H9 (cell line): ENCODE results near the gene ASB8. TPM values are rescaled to one million over a fixed set of nuclear protein-coding genes. Genes with fewer than 3 reads are reported as not detected.

Experiments used
- DNase-seq: peaks from one replicate; pipeline ENCODE4 v3.0.0-alpha.2; 2017
- H2AFZ ChIP-seq: one replicate; pipeline ENCODE4 v1.6.1; 2013; ENCODE audit warnings: mild to moderate bottlenecking, low read length, control low read depth, moderate library complexity
- H2AK5ac ChIP-seq: 2 replicates; pipeline ENCODE4 v1.6.1; 2013; ENCODE audit warnings: low read length, control low read depth, mixed read lengths; ENCODE audit not compliant: insufficient read length
- H2BK120ac ChIP-seq: one replicate; pipeline ENCODE4 v1.6.1; 2013; ENCODE audit warnings: low read depth, mild to moderate bottlenecking, low read length, control low read depth, inconsistent platforms; ENCODE audit not compliant: poor library complexity, severe bottlenecking
- H2BK12ac ChIP-seq: 2 replicates; pipeline ENCODE4 v1.6.1; 2013; ENCODE audit warnings: low read length, control low read depth, mixed read lengths, low read depth; ENCODE audit not compliant: insufficient read length
- H2BK15ac ChIP-seq: 2 replicates; pipeline ENCODE4 v1.6.1; 2013; ENCODE audit warnings: low read depth, low read length, control low read depth
- H2BK20ac ChIP-seq: one replicate; pipeline ENCODE4 v1.6.1; 2013; ENCODE audit warnings: low read depth, mild to moderate bottlenecking, low read length, control low read depth, inconsistent platforms; ENCODE audit not compliant: poor library complexity, severe bottlenecking
- H2BK5ac ChIP-seq: 2 replicates; pipeline ENCODE4 v1.6.1; 2013; ENCODE audit warnings: low read length, control low read depth, mixed read lengths; ENCODE audit not compliant: insufficient read length
- H3K14ac ChIP-seq: 2 replicates; pipeline ENCODE4 v1.6.1; 2013; ENCODE audit warnings: low read length, control low read depth; ENCODE audit not compliant: insufficient read depth
- H3K18ac ChIP-seq: 2 replicates; pipeline ENCODE4 v1.6.1; 2013; ENCODE audit warnings: low read depth, mild to moderate bottlenecking, mixed read lengths, low read length, control low read depth; ENCODE audit not compliant: insufficient read length
- H3K23ac ChIP-seq: 2 replicates; pipeline ENCODE4 v1.6.1; 2013; ENCODE audit warnings: low read length, control low read depth, mixed read lengths, low read depth; ENCODE audit not compliant: insufficient read length
- H3K23me2 ChIP-seq: 2 replicates; pipeline ENCODE4 v1.6.1; 2013; ENCODE audit warnings: low read depth, mild to moderate bottlenecking, mixed read lengths, low read length, control low read depth; ENCODE audit not compliant: insufficient read length, poor library complexity, severe bottlenecking
- H3K27ac ChIP-seq: 2 replicates; pipeline ENCODE4 v1.5.1; 2013; ENCODE audit warnings: low read length, control low read depth, mixed read lengths, low read depth; ENCODE audit not compliant: insufficient read length
- H3K27me3 ChIP-seq: 2 replicates; pipeline ENCODE4 v1.6.1; 2013; ENCODE audit warnings: low read length, control low read depth, inconsistent platforms; ENCODE audit not compliant: insufficient read depth
- H3K4ac ChIP-seq: 2 replicates; pipeline ENCODE4 v1.6.1; 2013; ENCODE audit warnings: low read depth, mild to moderate bottlenecking, control low read depth, inconsistent platforms, low read length, moderate library complexity
- H3K4me1 ChIP-seq: 2 replicates; pipeline ENCODE4 v1.6.1; 2013; ENCODE audit warnings: low read length, control low read depth, inconsistent platforms; ENCODE audit not compliant: insufficient read depth
- H3K4me2 ChIP-seq: 2 replicates; pipeline ENCODE4 v1.6.1; 2013; ENCODE audit warnings: low read length, control low read depth, mixed read lengths; ENCODE audit not compliant: insufficient read length, insufficient read depth
- H3K56ac ChIP-seq: 2 replicates; pipeline ENCODE4 v1.6.1; 2013; ENCODE audit warnings: low read depth, mild to moderate bottlenecking, mixed read lengths, low read length, control low read depth; ENCODE audit not compliant: insufficient read length
- H3K79me1 ChIP-seq: 2 replicates; pipeline ENCODE4 v1.6.1; 2013; ENCODE audit warnings: low read depth, mild to moderate bottlenecking, moderate library complexity, low read length, control low read depth, inconsistent platforms; ENCODE audit not compliant: insufficient read depth, poor library complexity, severe bottlenecking
- H3K79me2 ChIP-seq: 2 replicates; pipeline ENCODE4 v1.6.1; 2013; ENCODE audit warnings: low read length, control low read depth, inconsistent platforms; ENCODE audit not compliant: insufficient read depth
- H3K9ac ChIP-seq: 2 replicates; pipeline ENCODE4 v1.6.1; 2013; ENCODE audit warnings: low read length, control low read depth, mixed read lengths; ENCODE audit not compliant: insufficient read length; ENCODE audit errors: extremely low read depth
- H3K9me3 ChIP-seq: one replicate; pipeline ENCODE4 v1.6.1; 2013; ENCODE audit warnings: low read depth, low read length, inconsistent platforms; ENCODE audit not compliant: control insufficient read depth
- H3T11ph ChIP-seq: one replicate; pipeline ENCODE4 v1.6.1; 2013; ENCODE audit warnings: mild to moderate bottlenecking, low read length, control low read depth, inconsistent platforms
- H4K20me1 ChIP-seq: one replicate; pipeline ENCODE4 v1.6.1; 2013; ENCODE audit not compliant: control insufficient read depth, insufficient read length, insufficient read depth
- H4K5ac ChIP-seq: 2 replicates; pipeline ENCODE4 v1.6.1; 2013; ENCODE audit warnings: low read depth, mild to moderate bottlenecking, mixed read lengths, low read length, control low read depth; ENCODE audit not compliant: insufficient read length
- H4K8ac ChIP-seq: replicated peaks from 2 replicates; pipeline ENCODE4 v1.6.1; 2013; ENCODE audit warnings: low read length, control low read depth, mixed read lengths, low read depth; ENCODE audit not compliant: insufficient read length
- H4K91ac ChIP-seq: 2 replicates; pipeline ENCODE4 v1.6.1; 2013; ENCODE audit warnings: low read depth, mild to moderate bottlenecking, moderate library complexity, mixed read lengths, low read length, control low read depth; ENCODE audit not compliant: insufficient read length
- H3K27ac Mint-ChIP-seq, 3 experiments: 2 replicates in 2 of 3; 3 replicates in 1 of 3; pipeline ENCODE4 v1.8.0; 2020 to 2021; ENCODE audit warnings: mixed read lengths in 3 of 3, mild to moderate bottlenecking in 1 of 3, moderate library complexity in 1 of 3
- H3K27me3 Mint-ChIP-seq: 2 replicates; pipeline ENCODE4 v1.8.0; 2021; ENCODE audit warnings: low read depth, mild to moderate bottlenecking, moderate library complexity, mixed read lengths
- H3K36me3 Mint-ChIP-seq, 3 experiments: 2 replicates in 2 of 3; 3 replicates in 1 of 3; pipeline ENCODE4 v1.8.0; 2020 to 2021; ENCODE audit warnings: low read depth in 3 of 3, mixed read lengths in 3 of 3; ENCODE audit not compliant: insufficient read depth in 1 of 3
- H3K4me1 Mint-ChIP-seq, 2 experiments: 2 replicates each; pipeline ENCODE4 v1.8.0; 2020; ENCODE audit warnings: mixed read lengths in 2 of 2
- H3K4me3 Mint-ChIP-seq, 2 experiments: 2 replicates in 1 of 2; 3 replicates in 1 of 2; pipeline ENCODE4 v1.8.0; 2020 to 2021; ENCODE audit warnings: mild to moderate bottlenecking in 2 of 2, mixed read lengths in 2 of 2, moderate library complexity in 1 of 2
- H3K9me3 Mint-ChIP-seq, 2 experiments: 2 replicates in 1 of 2; 3 replicates in 1 of 2; pipeline ENCODE4 v1.8.0; 2020; ENCODE audit warnings: mild to moderate bottlenecking in 2 of 2, mixed read lengths in 2 of 2, moderate library complexity in 1 of 2
- CTCF ChIP-seq: fragments of 200-600 bp; sonication (generic); conservative IDR thresholded peaks from 3 replicates; pipeline ENCODE4 v1.8.0; 2021; ENCODE audit warnings: antibody characterized with exemption, mild to moderate bottlenecking
- WGBS: extraction: QIAGEN DNeasy Blood & Tissue Kit; methylation state at CpG from one replicate; pipeline ENCODE4 v1.1.7; 2013; ENCODE audit warnings: missing lambda C conversion rate, low lambda C conversion rate, mixed read lengths; ENCODE audit not compliant: insufficient read length; ENCODE audit errors: extremely low coverage; 5-methylcytosine and 5-hydroxymethylcytosine counted together
- microRNA-seq: library from miRNA; unstranded; fragments of <30 nt; microRNA quantifications from one replicate; pipeline ENCODE4, GENCODE V29; 2020; ENCODE audit warnings: borderline microRNAs expressed
- total RNA-seq: library from RNA; stranded (reverse); gene quantifications from 2 replicates; pipeline ENCODE4 v1.2.1, GENCODE V29; 2021

The ASB8 gene
- total RNA-seq, 1 experiment from 2014 or later: 10.9 TPM

- Histone ChIP-seq H3K27me3 (no peaks in the 10 kb centered on the region), H2BK120ac (no peak overlapping the region), H4K5ac (no peak overlapping the region), H2BK15ac (no peak overlapping the region), H3K4me2 (peak overlapping the region; percentile 96), H4K91ac (no peak overlapping the region), H3K79me2 (peaks cover 3% of the 10 kb centered on the region; the same call in 1 of the 2 replicates), H2BK5ac (no peak overlapping the region), H3K4me1 (peaks cover 7% of the 10 kb centered on the region), H3K9me3 (no peaks in the 10 kb centered on the region), H3T11ph (no peak overlapping the region), H3K18ac (no peak overlapping the region), H2AFZ (no peak overlapping the region), H3K56ac (no peak overlapping the region), H3K79me1 (no peaks in the 10 kb centered on the region), H2BK12ac (no peak overlapping the region), H3K23me2 (peaks cover 6% of the 10 kb centered on the region), H3K9ac (peak overlapping the region; percentile 30), H3K14ac (no peak overlapping the region), H3K4ac (no peak overlapping the region), H4K8ac (no peak overlapping the region), H2AK5ac (no peak overlapping the region), H2BK20ac (no peak overlapping the region), H3K27ac (no peak overlapping the region), H4K20me1 (no peaks in the 10 kb centered on the region), H3K23ac (no peak overlapping the region)
- H3K27ac Mint-ChIP-seq: peak overlapping the region in 1 of 3 experiments; percentile 25; a peak in 1 of 7 replicates
- no peaks in the 10 kb centered on the region for H3K9me3 Mint-ChIP-seq
- WGBS: 100% methylated on average over 1 of the region's 4 CpGs
- peaks cover 9% of the 10 kb centered on the region for H3K27me3 Mint-ChIP-seq
- peak overlapping the region; percentile 84 to 94 for H3K4me3 Mint-ChIP-seq
- no peak for DNase-seq
- no peak for TF ChIP-seq CTCF
- H3K36me3 Mint-ChIP-seq: no peaks in the 10 kb centered on the region
- H3K4me1 Mint-ChIP-seq: peaks cover 16 to 18% of the 10 kb centered on the region in 2 experiments
Observed at GRCh38 chr12:48104531-48104930, 52.8 kb downstream of the ASB8 start.

Small RNA genes lying within 50 kb of the gene (microRNA-seq; reads per million reads assigned to microRNA genes)
- 1.5 reads per million, percentile 13 among the genes with 10 or more reads in this experiment for gene MIR6505

Other genes with a start within 250 kb of the ASB8 start
- 40.4 and 43.7 TPM in 2 replicates for gene TMEM106C, start 193.9 kb downstream of the ASB8 start, total RNA-seq
- gene COL2A1, start 153.0 kb downstream of the ASB8 start, total RNA-seq: 10.8 and 11.4 TPM in 2 replicates
- gene SENP1, start 51.4 kb downstream of the ASB8 start, total RNA-seq: 28.8 and 30.1 TPM in 2 replicates
- 92.4 and 105 TPM in 2 replicates for gene PFKM, start 38.2 kb downstream of the ASB8 start, total RNA-seq
- gene CCDC184, start 26.1 kb upstream of the ASB8 start, total RNA-seq: 0.11 and 0.13 TPM in 2 replicates
- not detected in 2 replicates for gene OR10AD1, start 45.8 kb upstream of the ASB8 start, total RNA-seq
- gene ZNF641, start 193.4 kb upstream of the ASB8 start, total RNA-seq: 8.1 and 8.5 TPM in 2 replicates